OCI-LY3 (cell line): Measurements from ENCODE around the gene PDLIM4.

Experiments used
- H2AFZ ChIP-seq: fragments of 200-600, 300-600 bp; shearing (Covaris generic); 2 replicates; pipeline ENCODE4 v1.6.0; 2014; ENCODE audit warnings: antibody characterized with exemption, low read depth, low read length
- H3K27ac ChIP-seq: fragments of 200-600, 300-600 bp; sonication (generic); 2 replicates; pipeline ENCODE4 v1.5.1; 2014; ENCODE audit warnings: mild to moderate bottlenecking, low read length, moderate library complexity, mixed read lengths
- H3K27me3 ChIP-seq: fragments of 200-600, 300-600 bp; sonication (generic); 2 replicates; pipeline ENCODE4 v1.6.1; 2014; ENCODE audit warnings: low read depth, low read length, mixed read lengths
- H3K36me3 ChIP-seq: fragments of 200-600, 300-600 bp; sonication (generic); replicated peaks from 2 replicates; pipeline ENCODE3; 2014; ENCODE audit warnings: low read depth, low read length, mixed read lengths
- H3K4me1 ChIP-seq: fragments of 300-600, 200-600 bp; sonication (generic); 2 replicates; pipeline ENCODE4 v1.6.1; 2014; ENCODE audit warnings: low read length, mixed read lengths
- H3K4me2 ChIP-seq: fragments of 200-600, 300-600 bp; sonication (generic); 2 replicates; pipeline ENCODE4 v1.6.1; 2014; ENCODE audit warnings: low read length, mixed read lengths
- H3K4me3 ChIP-seq: fragments of 300-600, 200-600 bp; sonication (generic); 2 replicates; pipeline ENCODE4 v1.5.1; 2014; ENCODE audit warnings: antibody characterized with exemption, mild to moderate bottlenecking, low read length, moderate library complexity
- H3K79me2 ChIP-seq: fragments of 300-600, 200-600 bp; shearing (Covaris generic); 2 replicates; pipeline ENCODE4 v1.6.1; 2014; ENCODE audit warnings: mild to moderate bottlenecking, low read length, mixed read lengths
- H3K9ac ChIP-seq: fragments of 300-600, 200-600 bp; shearing (Covaris generic); 2 replicates; pipeline ENCODE4 v1.6.0; 2014; ENCODE audit warnings: mild to moderate bottlenecking, low read length, moderate library complexity
- H3K9me3 ChIP-seq: fragments of 200-600, 300-600 bp; shearing (Covaris generic); 2 replicates; pipeline ENCODE4 v1.6.1; 2014; ENCODE audit warnings: low read length, mixed read lengths; ENCODE audit not compliant: insufficient read depth
- H4K20me1 ChIP-seq: fragments of 200-600, 300-600 bp; sonication (generic); 2 replicates; pipeline ENCODE4 v1.6.1; 2016; ENCODE audit warnings: low read length, mixed read lengths; ENCODE audit not compliant: insufficient read depth
- CTCF ChIP-seq: fragments of 200-600, 300-600 bp; sonication (generic); IDR thresholded peaks from 2 replicates; pipeline ENCODE4 v1.5.1; 2014; ENCODE audit warnings: antibody characterized with exemption, low read length, low read depth
- EZH2phosphoT487 ChIP-seq: fragments of 200-600 bp; shearing (Covaris generic); IDR thresholded peaks from 2 replicates; pipeline ENCODE4 v1.6.1; 2018; ENCODE audit warnings: antibody characterized with exemption, mixed run types, low read depth

The PDLIM4 gene

GRCh38 chr5:132256783-132257130, 739 bp upstream of the PDLIM4 start:
- Histone ChIP-seq H2AFZ (no peak overlapping the region), H3K79me2 (no peaks in the 10 kb centered on the region), H3K27me3 (no peaks in the 10 kb centered on the region), H3K9ac (no peak overlapping the region), H3K36me3 (no peaks in the 10 kb centered on the region), H3K4me2 (no peak overlapping the region), H3K27ac (no peak overlapping the region), H3K4me1 (no peaks in the 10 kb centered on the region), H4K20me1 (no peaks in the 10 kb centered on the region), H3K4me3 (no peak overlapping the region), H3K9me3 (no peaks in the 10 kb centered on the region)
- TF ChIP-seq CTCF (no peak), EZH2phosphoT487 (no peak)

GRCh38 chr5:132258102-132259068, 889 bp downstream of the PDLIM4 start:
- H3K27me3 ChIP-seq = no peaks in the 10 kb centered on the region
- H3K9ac ChIP-seq = no peak overlapping the region
- H3K27ac ChIP-seq = no peak overlapping the region
- no peak overlapping the region for H3K4me2 ChIP-seq
- no peak overlapping the region for H2AFZ ChIP-seq
- H3K9me3 ChIP-seq = no peaks in the 10 kb centered on the region
- H4K20me1 ChIP-seq = no peaks in the 10 kb centered on the region
- no peak overlapping the region for H3K4me3 ChIP-seq
- TF ChIP-seq EZH2phosphoT487 = no peak
- TF ChIP-seq CTCF = no peak
- no peaks in the 10 kb centered on the region for H3K79me2 ChIP-seq
- no peaks in the 10 kb centered on the region for H3K36me3 ChIP-seq
- no peaks in the 10 kb centered on the region for H3K4me1 ChIP-seq

- Histone ChIP-seq H3K4me3 (no peak overlapping the region), H3K9ac (no peak overlapping the region), H2AFZ (no peak overlapping the region), H3K9me3 (no peaks in the 10 kb centered on the region), H3K4me1 (no peaks in the 10 kb centered on the region), H3K27me3 (no peaks in the 10 kb centered on the region), H3K4me2 (no peak overlapping the region), H3K27ac (no peak overlapping the region), H4K20me1 (no peaks in the 10 kb centered on the region), H3K79me2 (no peaks in the 10 kb centered on the region), H3K36me3 (no peaks in the 10 kb centered on the region)
- TF ChIP-seq EZH2phosphoT487 (no peak), CTCF (no peak)
Measured at GRCh38 chr5:132259069-132259851, 1.8 kb downstream of the PDLIM4 start.

- Histone ChIP-seq H3K9ac (no peak overlapping the region), H3K27ac (no peak overlapping the region), H3K4me1 (no peaks in the 10 kb centered on the region), H3K4me2 (no peak overlapping the region), H2AFZ (no peak overlapping the region), H3K4me3 (no peak overlapping the region), H3K36me3 (no peaks in the 10 kb centered on the region), H3K9me3 (no peaks in the 10 kb centered on the region), H4K20me1 (no peaks in the 10 kb centered on the region), H3K27me3 (no peaks in the 10 kb centered on the region), H3K79me2 (no peaks in the 10 kb centered on the region)
- no peak for TF ChIP-seq CTCF
- no peak for TF ChIP-seq EZH2phosphoT487
Measured at GRCh38 chr5:132260051-132260450, 2.6 kb downstream of the PDLIM4 start.
